Fibroblast of skin of right quadriceps (primary cell): ENCODE measurements around the gene TRAPPC2.
A peak's percentile ranks its signal among the peaks of the same experiment; 100 is the strongest.

Experiments used
- DNase-seq: peaks from one replicate; pipeline ENCODE4 v3.0.0-alpha.2; 2013

Gene TRAPPC2

GRCh38 chrX:13734278-13735172 is at the start of gene TRAPPC2, which contains the start of gene OFD1:
Gene TRAPPC2, minus strand, starts transcription at chrX:13734620. Its CDS starts 14,657 bp downstream, at chrX:13719963.
Gene OFD1, plus strand, starts transcription at chrX:13734748. Its CDS starts 324 bp downstream, at chrX:13735072.
- DNase-seq = peak; percentile 92

- no peak for DNase-seq
Observed at GRCh38 chrX:13780868-13781427, 46.5 kb upstream of the TRAPPC2 start.

- DNase-seq = peak; percentile 33
Observed at GRCh38 chrX:13778916-13779315, 44.5 kb upstream of the TRAPPC2 start.

- no peak for DNase-seq
Observed at GRCh38 chrX:13776387-13776786, 42.0 kb upstream of the TRAPPC2 start.

- no peak for DNase-seq
Observed at GRCh38 chrX:13775837-13776236, 41.4 kb upstream of the TRAPPC2 start.

GRCh38 chrX:13774696-13775095 is 40.3 kb upstream of the TRAPPC2 start:
- DNase-seq = no peak

- DNase-seq = no peak
Observed at GRCh38 chrX:13770013-13770535, 35.7 kb upstream of the TRAPPC2 start.

- DNase-seq = no peak
Observed at GRCh38 chrX:13768939-13769338, 34.5 kb upstream of the TRAPPC2 start.

- DNase-seq = no peak
Observed at GRCh38 chrX:13764765-13765164, 30.3 kb upstream of the TRAPPC2 start.

- DNase-seq = no peak
Observed at GRCh38 chrX:13764281-13764680, 29.9 kb upstream of the TRAPPC2 start.

- no peak for DNase-seq
Observed at GRCh38 chrX:13763489-13763888, 29.1 kb upstream of the TRAPPC2 start.

GRCh38 chrX:13761606-13762414 is 27.4 kb upstream of the TRAPPC2 start:
- peak; percentile 3 for DNase-seq

- no peak for DNase-seq
Observed at GRCh38 chrX:13760426-13760825, 26.0 kb upstream of the TRAPPC2 start.

GRCh38 chrX:13759152-13759718 is 24.8 kb upstream of the TRAPPC2 start:
- DNase-seq = no peak

GRCh38 chrX:13756381-13756780 is 22.0 kb upstream of the TRAPPC2 start:
- no peak for DNase-seq

- no peak for DNase-seq
Observed at GRCh38 chrX:13755254-13755653, 20.8 kb upstream of the TRAPPC2 start.

GRCh38 chrX:13754765-13755164 is 20.3 kb upstream of the TRAPPC2 start:
- DNase-seq = no peak

- no peak for DNase-seq
Observed at GRCh38 chrX:13752646-13753045, 18.2 kb upstream of the TRAPPC2 start.

- DNase-seq = no peak
Observed at GRCh38 chrX:13752141-13752540, 17.7 kb upstream of the TRAPPC2 start.

- DNase-seq = no peak
Observed at GRCh38 chrX:13750812-13751211, 16.4 kb upstream of the TRAPPC2 start.

- peak; percentile 40 for DNase-seq
Observed at GRCh38 chrX:13750204-13750603, 15.8 kb upstream of the TRAPPC2 start.

- peak; percentile 19 for DNase-seq
Observed at GRCh38 chrX:13748486-13748885, 14.1 kb upstream of the TRAPPC2 start.

GRCh38 chrX:13747836-13748235 is 13.4 kb upstream of the TRAPPC2 start:
- DNase-seq = peak; percentile 50
